ENCODE measurements around the gene EML1.

EML1 gene

DNA sequence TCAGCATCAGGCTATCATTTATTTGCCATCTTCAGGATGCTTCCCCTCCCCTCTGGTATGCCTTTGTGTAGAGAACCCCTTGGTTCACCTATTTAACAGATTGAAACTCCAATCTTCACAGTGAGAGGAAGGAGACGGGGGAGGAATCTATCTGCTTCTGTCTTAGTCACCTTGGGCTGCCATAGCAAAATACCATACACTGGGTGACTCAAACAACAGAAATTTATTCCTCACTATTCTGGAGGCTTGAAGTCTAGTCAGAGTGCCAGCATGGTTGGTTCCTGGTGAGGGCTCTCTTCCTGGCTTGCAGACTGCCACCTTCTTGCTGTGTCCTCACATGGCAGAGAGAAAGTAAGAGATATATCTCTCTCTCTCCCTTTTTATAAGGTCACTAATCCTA, 13.5 kb upstream of the EML1 start:
- DNase-seq, result peak; percentile 62

DNA sequence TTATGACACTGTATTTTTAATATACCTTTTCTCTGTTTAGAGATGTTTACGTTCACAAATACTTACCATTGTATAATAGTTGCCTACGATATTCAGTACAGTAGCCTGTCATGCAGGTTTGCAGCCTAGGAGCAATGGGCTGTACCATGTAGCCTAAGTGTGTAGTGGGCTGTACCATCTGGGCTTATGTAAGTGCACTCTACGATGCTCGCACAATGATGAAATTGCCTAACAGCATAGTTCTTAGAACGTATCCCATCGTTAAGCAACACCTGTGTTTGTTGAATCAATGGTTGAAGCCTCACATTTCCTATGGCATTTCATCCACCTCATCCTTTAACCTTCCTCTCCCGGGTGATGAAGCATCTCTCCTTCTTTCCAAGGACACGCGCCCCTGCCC, 12.5 kb upstream of the EML1 start:
- no peak for DNase-seq

DNA sequence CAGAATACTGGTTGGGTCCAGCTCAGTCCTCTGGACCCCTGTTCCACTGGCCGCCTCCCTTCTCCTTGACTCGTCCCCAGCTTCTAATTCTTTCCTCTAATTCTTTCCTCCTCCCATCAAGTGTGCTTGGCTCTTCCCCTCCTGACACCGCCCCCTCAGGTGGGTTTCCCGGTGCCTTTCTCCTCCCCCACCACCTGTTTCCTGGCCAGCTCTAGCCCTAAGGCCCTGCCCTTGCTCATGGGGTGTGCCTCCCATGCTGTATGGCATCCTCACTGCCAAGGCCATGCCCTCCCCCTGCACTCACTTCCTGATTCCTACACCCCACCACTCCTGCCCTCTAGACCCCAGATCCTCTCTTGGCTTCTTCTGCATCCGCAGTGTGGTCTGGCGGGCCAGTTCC, 12.1 kb upstream of the EML1 start:
- no peak for DNase-seq

DNA sequence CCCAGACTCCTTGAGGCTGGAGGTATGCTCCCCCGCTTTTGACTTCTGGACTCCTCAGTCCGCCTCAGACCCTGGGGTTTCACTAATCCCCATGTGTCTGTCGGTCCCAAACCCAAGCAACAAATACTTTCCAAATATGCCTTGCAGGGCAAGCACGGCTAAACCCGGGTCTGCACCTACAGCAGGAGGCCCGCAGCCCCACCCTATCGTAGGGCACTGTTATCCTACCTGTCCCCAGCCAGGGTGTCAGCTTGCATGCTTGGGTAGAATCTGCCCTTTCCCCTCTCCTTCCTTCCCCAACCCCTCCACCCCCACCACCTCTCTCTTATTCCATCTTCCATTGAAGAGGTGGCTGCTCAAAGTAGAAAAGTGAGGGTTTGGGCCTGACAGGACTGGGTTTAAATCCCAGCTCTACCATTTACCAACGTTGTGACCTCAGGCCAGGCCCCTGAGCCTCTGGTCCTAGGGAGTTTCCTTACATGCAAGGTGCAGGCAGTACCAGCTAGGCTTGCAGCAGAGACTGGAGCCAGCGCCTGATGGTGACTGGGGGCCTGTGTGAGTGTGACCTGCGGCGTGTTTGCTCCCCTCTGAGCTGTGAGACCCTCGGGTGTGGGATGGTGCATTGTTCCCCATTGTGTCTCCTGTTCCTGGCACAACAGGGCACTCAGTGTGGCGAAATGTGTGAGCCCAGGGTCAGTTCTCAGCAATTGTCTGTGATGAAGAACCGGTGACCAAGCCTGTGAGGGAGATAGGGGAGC, 11.2 kb upstream of the EML1 start:
- DNase-seq, result no peak

DNA sequence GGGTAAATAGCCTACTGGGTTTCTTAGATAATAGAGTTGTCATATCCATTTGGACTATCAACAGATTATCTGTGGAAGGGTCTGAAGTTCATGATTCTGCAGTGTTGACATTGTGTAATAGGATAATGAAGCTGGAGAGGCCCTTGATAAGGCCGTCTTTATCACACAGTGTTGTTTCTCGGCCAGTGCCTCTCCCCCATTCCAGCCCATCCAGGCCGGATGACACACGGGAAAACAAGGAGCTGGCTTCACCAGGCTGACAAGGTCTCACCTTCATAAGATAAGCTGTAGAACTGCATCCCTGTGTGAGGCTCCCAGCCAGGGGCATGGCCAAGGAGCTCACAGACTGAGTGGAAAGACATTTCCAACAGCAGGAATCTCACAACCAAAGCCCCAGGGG, 8.7 kb upstream of the EML1 start:
- DNase-seq, result no peak

DNA sequence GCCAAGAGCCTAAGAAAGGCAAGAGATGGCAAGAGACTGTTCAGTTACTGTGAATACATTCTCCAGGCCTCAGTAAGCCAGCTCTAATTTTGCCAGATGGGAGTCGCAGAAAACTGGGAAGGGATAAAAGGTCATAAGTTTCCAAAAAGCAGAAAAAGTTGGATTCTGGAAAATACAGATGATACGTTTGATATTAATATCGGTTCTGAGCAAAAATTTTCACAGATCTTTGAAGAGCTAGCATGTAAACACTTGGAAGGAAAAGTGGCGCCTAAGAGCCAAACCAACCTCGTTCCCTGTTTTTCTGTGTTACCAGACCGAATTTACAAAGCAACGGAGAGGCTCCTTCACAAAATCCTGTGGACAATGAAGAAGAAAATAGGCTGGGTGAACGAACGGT, 7.8 kb upstream of the EML1 start:
- no peak for DNase-seq

DNA sequence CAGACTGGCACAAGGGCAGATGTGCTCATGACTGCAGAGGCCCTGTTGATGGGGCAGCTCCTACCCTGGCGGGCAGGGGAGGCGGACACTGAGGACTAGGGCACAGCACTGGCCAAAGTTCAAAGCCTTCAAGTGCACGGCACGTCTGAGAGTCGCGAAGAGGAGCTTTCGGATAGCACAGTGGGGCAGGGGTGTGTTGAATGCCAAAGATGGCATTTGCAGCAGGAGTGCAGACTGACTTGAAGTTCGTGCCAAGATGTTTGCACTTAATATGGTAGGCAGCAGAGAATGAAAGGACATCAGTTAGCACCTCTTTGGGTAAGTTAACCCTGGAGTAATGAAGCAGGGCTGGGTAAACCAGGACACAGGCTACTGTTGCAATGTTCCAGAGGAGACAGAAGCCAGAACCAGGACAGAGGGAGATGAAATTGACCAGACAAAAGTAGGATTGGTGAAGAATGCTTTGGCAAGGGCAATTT, 6.7 kb upstream of the EML1 start:
- DNase-seq, result no peak

DNA sequence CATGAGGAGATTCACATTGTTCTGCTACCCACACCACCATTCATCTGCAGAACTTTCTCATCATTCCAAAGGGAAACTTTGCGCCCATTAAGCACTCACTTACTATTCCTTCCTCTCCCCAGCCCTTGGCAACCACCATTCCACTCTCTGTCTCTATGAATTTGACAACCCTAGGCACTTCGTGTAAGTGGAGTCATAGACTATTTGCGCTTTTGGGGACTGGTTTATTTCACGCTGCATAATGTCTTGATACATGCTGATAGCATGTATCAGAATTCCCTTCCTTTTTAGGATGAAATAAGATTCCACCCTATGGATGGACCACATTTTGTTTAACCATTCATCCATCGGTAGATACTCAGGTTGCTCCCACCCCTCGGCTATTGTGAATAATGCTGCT, 4.5 kb upstream of the EML1 start:
- DNase-seq, result no peak

DNA sequence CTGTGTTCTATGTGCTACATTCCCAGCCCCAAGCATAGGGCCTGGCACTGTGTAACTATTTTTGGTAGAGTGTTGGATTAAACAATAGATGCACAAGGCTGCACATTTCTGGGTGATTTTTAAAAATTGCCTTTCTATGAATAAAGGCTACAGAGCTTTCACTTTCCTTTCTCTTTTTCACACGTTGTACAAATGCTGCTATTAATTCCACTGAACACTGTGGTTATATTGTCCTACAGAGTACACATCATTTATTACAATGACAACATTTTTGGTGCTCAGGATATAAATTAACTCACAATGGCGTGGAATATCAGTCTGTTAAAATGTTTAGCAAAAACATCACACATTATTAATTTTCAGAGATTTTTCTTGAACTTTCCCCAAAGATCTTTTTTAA, 3.6 kb upstream of the EML1 start:
- no peak for DNase-seq

DNA sequence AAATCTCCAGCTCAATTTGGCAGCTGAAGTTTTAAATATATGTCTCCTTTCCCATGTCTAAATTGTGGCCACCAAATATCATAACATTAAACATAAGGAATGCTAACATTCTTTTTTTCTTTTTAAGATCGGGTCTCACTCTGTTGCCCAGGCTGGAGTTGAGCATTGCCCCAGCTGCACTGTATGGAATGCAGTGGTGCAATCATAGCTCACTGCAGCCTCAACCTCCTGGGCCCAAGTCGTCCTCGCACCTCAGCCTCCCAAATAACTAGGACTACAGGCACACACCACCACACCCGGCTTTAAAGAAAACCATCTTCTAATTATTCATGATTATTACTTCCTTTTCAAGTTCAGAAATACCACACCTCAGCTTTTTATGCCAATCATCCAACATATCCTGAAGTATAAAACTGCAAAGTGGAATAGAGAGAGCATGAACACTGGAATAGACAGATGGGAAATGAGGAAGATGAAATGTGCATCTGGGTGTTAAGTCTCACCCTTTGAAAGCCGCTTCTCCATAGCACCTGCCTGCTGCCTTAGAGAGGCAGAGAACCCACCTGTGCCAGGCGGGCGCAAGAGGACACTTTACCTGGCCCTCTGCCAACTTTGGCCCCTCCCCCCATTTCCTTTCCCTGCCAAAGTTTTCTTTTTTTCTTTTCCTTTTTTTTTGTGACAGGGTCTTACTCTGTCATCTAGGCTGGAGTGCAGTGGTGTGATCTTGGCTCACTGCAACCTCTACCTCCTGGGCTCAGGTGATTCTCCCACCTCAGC, 2.8 kb upstream of the EML1 start:
- no peak for DNase-seq

DNA sequence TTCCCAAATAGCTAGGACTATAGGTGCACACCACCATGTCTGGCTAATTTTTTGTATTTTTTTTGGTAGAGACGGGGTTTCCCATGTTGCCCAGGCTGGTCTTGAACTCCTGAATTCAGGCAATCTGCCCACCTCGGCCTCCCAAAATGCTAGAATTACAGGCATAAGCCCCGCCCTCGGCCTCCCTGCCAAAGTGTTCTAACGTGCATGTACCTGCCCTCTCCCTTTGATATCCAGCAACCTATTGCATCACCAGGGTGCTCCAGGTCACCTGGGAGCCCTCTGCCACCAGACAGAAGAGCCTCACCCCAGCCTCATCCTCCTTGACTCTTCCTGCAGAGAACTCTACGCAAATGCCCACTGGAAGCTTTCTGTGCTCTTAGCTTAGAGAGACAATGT, 2.2 kb upstream of the EML1 start:
- DNase-seq, result no peak

DNA sequence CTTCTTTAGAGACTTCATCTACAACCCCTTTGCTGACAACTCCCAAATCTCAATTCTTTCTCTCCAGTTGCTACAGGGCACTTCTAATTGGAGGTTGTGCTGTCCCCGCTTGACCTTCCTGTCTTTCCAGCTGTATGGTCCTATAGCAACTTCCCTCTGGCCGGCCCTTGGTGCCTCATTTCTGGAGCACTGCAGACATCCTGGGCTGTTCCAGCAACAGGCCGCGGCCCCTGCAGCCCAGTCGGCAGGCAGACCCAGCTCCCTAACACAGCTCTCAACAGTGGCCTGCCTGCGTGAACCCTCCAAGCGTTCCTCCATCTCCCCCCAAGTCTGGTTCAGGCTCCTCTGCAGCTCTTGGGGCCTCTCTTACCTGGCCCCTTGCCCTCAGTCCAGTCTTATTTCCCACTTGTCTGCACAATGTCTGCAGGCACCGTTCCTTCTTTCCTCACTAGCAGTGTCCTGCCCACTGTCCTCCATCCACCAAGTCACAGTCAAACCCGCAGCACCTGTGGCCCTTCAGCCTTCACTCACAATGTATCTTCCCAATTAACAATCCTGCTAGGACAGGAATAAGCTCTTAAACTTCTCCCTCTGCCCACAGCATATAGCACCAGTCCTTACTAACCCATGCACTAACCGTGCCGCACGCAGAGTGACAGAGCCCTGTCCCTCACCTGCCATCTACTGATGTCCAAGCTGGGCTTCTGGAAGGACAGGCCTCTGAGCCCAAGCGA, 1.6 kb upstream of the EML1 start:
- DNase-seq, result no peak

DNA sequence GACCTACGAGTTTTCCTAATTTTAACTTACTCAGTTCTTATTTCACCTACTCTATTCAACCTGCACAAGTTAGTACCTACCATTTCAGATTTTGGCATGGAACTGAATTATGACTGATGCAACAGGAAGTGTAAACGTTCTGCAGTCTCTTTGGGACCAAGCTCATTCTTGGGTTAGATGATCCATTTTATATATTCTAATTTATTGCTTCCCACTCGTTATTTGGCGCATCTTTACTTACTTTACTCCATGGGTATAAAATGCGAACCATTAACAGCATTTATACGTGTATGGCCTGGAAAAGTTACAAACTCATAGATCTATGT, 1.0 kb upstream of the EML1 start:
- peak; percentile 16 for DNase-seq

DNA sequence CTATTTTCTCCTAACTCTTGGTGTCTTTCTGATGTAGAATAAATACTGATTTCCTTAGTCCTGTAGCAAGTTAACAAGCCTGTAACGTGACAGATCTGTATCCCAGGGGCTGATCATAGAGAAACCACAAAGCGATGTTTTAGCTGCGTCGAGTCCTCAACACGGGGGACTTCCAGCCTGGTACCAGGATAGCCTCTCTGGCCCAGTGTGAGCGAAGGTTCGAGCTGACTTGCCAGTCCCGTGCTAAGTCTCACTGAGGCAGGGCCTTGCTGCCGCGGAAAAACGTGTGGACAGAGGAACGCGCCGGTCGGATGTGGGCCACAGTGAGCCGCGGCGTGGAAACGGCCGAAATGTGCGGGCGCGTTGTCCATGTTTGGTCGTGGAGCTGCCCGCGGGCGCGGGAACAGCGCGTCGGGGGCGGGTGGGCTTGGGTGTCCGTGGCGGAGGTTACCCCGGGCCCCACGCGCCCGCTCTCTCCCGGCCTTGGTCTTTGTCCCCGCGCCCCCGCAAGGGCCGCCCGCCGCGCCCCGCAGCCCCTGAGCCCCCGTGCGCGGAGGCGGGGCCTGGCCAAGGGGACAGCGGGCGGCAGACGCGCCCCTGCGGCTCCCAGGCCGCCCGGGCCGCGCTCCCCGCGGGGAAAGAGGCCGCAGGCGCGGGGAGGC, 531 bp upstream of the EML1 start:
- peak; percentile 28 for DNase-seq

DNA sequence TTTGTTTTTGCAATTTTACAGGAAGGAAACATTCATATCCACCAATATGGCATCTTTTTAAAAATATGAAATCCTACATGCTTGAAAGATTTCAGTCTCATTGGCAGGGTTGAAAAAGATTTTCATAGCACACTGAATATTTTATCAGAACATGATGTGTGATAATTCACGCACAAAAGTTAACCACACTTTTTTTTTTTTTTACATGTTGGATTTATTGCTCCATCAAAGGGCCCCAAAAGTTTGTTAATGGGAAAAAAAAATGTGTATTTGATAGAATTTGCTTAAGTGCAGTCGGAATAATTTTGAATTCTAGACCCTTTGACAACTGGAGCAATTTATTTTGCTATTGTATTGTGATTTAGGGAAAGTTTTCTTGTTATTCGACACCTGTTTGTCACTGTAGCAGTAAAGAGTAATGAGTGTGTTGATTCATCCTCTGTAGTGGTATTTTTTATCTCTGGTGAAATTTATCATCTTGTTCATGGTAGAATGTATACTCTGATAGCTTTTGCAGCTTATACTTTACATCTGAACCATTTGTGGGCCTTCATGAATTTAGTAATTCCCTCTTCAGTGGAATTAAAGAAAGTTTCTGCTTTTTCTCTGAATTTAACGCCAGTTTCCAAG, 1.1 kb downstream of the EML1 start:
- DNase-seq, result no peak

DNA sequence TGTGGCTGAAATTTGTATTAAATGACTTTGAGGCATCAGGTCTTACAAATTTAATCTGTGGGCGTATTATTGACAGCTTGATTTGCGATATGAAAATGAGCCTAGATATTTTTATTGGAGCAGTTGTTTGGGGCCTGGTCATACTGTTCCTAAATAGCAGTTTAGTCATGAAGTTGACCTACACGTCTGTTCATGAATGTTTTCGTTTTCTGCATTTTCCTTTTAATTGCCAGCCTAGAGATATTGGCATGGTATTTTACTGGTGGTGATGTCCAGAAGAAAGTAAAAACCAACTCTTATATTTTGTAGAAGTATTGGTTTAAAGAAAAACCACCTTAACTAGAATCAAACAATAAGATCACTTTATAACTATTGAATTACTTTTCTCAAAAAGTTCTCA, 1.8 kb downstream of the EML1 start:
- DNase-seq, result no peak

DNA sequence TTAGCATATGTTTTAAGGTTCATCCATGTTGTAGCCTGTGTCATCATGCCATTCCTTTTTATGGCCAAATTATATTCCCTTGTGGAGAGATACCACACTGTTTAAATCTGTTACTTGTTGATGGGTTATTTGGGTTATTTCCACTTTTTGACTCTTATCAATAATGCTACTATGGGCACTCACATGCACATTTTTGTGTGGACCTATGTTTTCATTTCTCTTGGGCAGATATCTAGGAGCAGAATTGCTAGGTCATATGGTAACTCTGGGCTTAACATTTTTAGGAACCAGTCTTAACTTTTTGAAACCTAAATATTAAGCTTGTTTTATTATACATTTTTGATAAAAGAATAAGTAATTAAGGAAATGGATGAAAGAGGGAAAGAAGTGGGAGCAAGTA, 4.0 kb downstream of the EML1 start:
- no peak for DNase-seq

DNA sequence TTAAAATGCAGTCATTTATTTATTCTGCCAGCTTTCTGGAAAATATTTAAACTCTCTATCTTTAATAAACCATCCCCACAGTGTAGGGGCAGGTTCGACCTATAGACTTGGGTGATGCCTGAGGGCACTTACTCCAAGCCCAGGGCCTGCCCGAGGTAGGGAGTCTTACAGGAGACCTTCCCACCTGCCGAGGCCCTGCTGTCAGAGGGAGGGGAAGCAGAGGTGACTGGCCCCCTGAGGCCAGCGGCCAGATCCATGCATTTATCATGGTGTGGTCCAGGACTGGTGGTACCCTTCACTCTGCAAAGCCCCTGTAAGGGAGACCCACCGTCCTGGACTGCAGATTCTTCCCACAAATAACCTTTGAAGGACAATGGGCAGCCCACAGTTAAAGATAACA, 7.6 kb downstream of the EML1 start:
- no peak for DNase-seq

DNA sequence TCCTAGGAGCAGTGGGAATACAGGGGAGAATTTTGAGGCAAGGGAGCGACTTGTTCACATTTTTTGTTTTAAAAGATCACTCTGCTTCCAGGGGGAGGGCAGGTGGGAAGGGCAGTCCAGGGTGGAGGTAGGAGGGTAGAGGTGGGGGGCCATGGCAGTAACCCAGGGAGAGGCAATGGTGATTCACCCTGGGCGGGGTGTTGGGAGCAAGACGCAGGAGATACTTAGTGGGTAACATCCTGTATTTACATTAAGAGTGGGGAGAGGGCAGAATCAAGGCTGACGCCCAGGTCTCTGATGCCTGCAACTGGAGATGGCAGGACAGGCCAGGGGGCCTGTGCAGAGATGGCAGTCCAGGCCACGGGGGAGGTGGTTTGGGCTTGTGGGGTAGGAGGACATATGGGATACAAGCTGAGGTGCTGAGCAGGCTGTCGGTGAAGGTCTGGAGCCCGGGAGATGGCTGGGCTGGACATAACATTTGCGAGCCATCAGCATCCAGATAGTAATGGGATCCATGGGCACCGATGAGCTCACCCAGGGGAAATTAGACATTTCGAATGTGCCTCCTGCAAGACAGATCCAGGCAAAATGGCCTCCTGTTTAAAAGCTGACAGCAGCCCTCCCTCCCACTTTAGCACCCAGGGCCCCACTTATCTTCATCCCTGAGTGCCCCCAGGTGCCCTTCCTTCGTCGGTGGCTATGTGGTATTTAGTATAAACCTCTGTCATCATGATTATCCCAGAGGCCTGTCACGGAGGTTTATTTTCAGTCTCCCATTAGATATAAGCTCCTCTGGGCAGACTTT, 9.3 kb downstream of the EML1 start:
- DNase-seq, result no peak

DNA sequence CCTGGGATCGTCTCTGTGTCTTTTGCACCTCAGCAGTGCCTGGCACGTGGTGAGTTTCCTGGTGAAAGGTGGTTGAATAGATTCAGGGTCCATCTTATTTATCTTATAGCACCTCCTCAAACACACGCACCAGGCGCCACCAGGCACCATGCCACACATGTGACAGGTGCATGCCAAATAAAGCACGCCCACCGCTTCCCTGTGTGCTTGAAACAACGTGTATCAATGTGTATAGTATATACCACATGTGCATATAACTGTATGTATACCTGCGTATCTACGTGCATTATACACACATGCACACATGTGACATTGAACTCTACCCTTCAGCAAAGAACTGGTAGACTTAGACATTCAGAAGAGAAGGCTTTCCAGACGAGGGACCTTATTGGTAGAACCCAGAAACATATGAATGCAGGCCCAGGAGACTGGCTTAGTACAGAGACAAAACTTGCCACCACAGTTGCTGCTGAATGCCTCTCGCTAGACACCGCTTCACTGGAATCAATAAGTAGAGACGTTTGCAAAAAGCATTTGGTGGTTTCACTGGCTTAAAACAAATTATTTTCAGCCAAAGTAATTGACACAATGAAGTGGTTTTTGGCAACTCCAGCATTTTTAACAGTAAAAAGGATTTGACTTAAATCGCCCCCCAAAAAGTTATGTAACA, 10.0 kb downstream of the EML1 start:
- no peak for DNase-seq

DNA sequence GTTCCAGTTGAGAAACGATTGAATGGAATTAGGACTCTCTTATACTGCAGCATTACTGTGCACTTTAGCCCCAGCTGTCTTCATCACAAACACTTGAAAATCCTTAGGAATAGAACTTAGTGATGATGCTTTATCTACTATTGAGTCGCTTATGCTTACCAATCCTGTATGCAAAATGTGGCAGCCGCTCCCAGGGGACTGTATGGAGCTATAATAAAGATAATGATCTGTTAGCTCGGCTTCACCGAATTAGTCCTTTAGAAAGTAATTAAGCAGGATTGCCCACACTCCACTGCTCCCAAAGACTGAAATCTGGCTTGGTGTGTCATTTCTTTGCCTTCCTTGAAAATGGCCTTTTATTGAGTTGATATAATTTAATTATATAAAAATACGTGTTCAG, 10.6 kb downstream of the EML1 start:
- DNase-seq, result no peak

Measured in fibroblast of skin of scalp (primary cell).